Measurements from ENCODE around the gene PINLYP.

DNA sequence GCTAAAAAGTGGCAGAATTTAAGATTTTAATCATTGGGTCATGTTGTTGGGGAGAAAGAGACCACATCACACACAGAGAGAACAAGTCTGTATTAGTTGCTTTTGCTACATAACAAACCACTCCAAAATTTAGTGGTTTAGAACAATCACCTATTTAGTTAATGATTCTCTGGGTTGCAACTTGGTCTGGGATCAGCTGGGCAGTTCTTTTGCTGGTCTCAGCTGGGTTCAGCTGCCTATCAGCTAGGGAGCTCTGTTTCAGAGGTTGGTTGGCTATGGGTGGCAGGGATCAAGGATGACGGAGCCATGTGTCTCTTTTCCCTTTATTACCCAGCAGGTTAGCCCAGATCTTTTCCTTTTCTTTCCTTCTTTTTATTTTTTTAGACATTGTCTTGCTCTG, 8.9 kb downstream of the PINLYP start:
- TF ChIP-seq, protein P1, sequence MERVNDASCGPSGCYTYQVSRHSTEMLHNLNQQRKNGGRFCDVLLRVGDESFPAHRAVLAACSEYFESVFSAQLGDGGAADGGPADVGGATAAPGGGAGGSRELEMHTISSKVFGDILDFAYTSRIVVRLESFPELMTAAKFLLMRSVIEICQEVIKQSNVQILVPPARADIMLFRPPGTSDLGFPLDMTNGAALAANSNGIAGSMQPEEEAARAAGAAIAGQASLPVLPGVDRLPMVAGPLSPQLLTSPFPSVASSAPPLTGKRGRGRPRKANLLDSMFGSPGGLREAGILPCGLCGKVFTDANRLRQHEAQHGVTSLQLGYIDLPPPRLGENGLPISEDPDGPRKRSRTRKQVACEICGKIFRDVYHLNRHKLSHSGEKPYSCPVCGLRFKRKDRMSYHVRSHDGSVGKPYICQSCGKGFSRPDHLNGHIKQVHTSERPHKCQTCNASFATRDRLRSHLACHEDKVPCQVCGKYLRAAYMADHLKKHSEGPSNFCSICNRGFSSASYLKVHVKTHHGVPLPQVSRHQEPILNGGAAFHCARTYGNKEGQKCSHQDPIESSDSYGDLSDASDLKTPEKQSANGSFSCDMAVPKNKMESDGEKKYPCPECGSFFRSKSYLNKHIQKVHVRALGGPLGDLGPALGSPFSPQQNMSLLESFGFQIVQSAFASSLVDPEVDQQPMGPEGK (CRISPR knock-in tag; IDR thresholded peaks at IDR 0.05; ENCODE audit: borderline replicate concordance) = no peak
- no peak for TF ChIP-seq OSR1 (CRISPR knock-in tag; IDR thresholded peaks at IDR 0.05)
- no peak for TF ChIP-seq ZNF565 (CRISPR knock-in tag; conservative IDR thresholded peaks at IDR 0.05; ENCODE audit: low read depth)
- TF ChIP-seq ARNTL (CRISPR knock-in tag; IDR thresholded peaks at IDR 0.05; ENCODE audit: borderline replicate concordance, low read depth) = no peak
